ENCODE results near the gene DDIT4L. TPM values are rescaled to one million over a fixed set of nuclear protein-coding genes. Genes with fewer than 3 reads are reported as not detected.

DDIT4L gene, protein sequence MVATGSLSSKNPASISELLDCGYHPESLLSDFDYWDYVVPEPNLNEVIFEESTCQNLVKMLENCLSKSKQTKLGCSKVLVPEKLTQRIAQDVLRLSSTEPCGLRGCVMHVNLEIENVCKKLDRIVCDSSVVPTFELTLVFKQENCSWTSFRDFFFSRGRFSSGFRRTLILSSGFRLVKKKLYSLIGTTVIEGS
- total RNA-seq (0.12 TPM in 1 of 2 replicates, not detected in the other), polyA plus RNA-seq (0.13 TPM in 1 of 2 replicates, not detected in the other), polyA minus RNA-seq (not detected in 2 replicates)
- total RNA-seq (2013) = 0.75 TPM

DNA sequence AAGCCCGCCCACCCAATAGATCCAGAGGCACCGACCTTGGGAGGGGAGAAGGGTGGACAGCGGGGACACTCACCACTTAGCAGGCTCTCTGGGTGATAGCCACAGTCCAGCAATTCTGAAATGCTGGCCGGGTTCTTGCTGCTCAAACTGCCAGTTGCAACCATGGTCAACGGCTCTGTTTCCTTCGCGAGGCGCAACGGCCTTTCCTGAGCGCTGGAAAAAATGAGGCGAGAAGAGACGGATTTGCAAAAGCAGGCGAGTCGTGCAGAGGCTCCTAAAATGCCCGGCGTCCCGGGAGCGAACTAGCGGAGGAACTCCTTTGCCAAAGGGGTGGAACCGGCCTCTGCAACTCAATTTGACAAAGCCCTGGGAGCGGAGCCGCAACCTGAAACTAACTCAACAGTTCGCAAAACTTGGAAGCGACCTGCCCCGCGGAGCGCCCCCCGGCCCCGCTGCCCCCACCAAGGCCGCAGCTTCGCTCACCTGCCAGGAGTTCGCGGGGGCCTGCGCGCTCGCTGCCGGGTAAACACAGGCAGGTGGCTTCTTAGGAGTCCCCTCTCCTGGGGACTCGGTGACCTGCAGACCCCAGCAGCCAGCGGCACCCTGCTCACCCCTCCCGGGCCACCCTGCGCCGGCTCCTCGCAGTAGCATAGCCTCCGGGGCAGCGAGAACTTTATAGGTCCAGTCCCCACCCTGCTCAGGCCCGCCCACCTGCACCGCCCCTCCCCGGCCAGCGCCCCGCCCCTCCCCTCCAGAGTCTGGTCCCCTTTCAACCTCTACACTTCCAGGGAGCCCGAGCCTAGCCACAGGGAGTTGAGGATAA is at the start of gene DDIT4L:
TSS of gene DDIT4L (minus strand) at position 649 of the 823 bp plus-strand sequence. CDS start at position 164, 485 bp downstream.
- Mint-ChIP-seq H3K27ac (no peak within 1 kb of the TSS), H3K9me3 (ENCODE audit: insufficient read depth) (no peaks in the 10 kb centered on the region), H3K4me1 (peaks cover 14% of the 10 kb centered on the region), H3K27me3 (peaks cover 30% of the 10 kb centered on the region), H3K4me3 (peak within 1 kb of the TSS; percentile 84)
- peaks cover 0 to 34% (median 24%) of the 10 kb centered on the region in 4 experiments for H3K27me3 ChIP-seq (replicated peaks in 1 of 4; ENCODE audit: control extremely low read depth in 1 of 4, control insufficient read depth in 3 of 4, insufficient read depth in 4 of 4, low read length in 3 of 4)
- no peak within 1 kb of the TSS for H3K27ac ChIP-seq (ENCODE audit: low read length in 2 of 2)
- H3K9ac ChIP-seq (ENCODE audit: low read length) = peak within 1 kb of the TSS; percentile 62
- no peaks in the 10 kb centered on the region for H4K20me1 ChIP-seq (ENCODE audit: control insufficient read depth, insufficient read depth, low read length, poor library complexity, severe bottlenecking)
- H3K4me1 ChIP-seq (ENCODE audit: control insufficient read depth in 2 of 2, insufficient read depth in 2 of 2, low read length in 2 of 2) = peaks cover 15 to 17% of the 10 kb centered on the region in 2 donors
- peak within 1 kb of the TSS; percentile 57 for H2AFZ ChIP-seq (ENCODE audit: insufficient read depth, low read depth, low read length, poor library complexity, severe bottlenecking)
- H3K4me3 ChIP-seq (ENCODE audit: control extremely low read depth in 1 of 5, extremely low read depth in 1 of 5, insufficient read depth in 1 of 5, low read depth in 2 of 5, low read length in 4 of 5) = peak within 1 kb of the TSS; percentile 34 to 62 (median 53)
- WGBS (ENCODE audit: insufficient coverage) = 3% methylated on average over 43 of the region's 51 CpGs
- no peaks in the 10 kb centered on the region for H3K79me2 ChIP-seq (ENCODE audit: control insufficient read depth, insufficient read depth, low read length)
- peak; percentile 19 for DNase-seq
- no peaks in the 10 kb centered on the region for H3K36me3 ChIP-seq (replicated peaks in 1 of 2; ENCODE audit: control extremely low read depth in 1 of 2, control insufficient read depth in 1 of 2, extremely low read depth in 1 of 2, insufficient read depth in 2 of 2, low read length in 1 of 2)
- ATAC-seq (ENCODE audit: low read depth) = peak; percentile 87
- ChIA-PET CTCF (no interaction called here), POLR2A (no interaction called here)
- H3K4me2 ChIP-seq (replicated peaks; ENCODE audit: low read depth, low read length, poor library complexity, severe bottlenecking) = peak within 1 kb of the TSS; percentile 85
- intact Hi-C loops (cut with micrococcal nuclease) = loop anchor here (2.0 kb wide), 1 partner anchor 13 kb away; no protein-coding TSS in a partner anchor
- no peaks in the 10 kb centered on the region for H3K9me3 ChIP-seq (ENCODE audit: control extremely low read depth in 1 of 3, control insufficient read depth in 2 of 3, insufficient read depth in 1 of 3, low read length in 2 of 3)
- TF ChIP-seq, protein P1, sequence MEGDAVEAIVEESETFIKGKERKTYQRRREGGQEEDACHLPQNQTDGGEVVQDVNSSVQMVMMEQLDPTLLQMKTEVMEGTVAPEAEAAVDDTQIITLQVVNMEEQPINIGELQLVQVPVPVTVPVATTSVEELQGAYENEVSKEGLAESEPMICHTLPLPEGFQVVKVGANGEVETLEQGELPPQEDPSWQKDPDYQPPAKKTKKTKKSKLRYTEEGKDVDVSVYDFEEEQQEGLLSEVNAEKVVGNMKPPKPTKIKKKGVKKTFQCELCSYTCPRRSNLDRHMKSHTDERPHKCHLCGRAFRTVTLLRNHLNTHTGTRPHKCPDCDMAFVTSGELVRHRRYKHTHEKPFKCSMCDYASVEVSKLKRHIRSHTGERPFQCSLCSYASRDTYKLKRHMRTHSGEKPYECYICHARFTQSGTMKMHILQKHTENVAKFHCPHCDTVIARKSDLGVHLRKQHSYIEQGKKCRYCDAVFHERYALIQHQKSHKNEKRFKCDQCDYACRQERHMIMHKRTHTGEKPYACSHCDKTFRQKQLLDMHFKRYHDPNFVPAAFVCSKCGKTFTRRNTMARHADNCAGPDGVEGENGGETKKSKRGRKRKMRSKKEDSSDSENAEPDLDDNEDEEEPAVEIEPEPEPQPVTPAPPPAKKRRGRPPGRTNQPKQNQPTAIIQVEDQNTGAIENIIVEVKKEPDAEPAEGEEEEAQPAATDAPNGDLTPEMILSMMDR (IDR thresholded peaks at IDR 0.05) = no peak

DNA sequence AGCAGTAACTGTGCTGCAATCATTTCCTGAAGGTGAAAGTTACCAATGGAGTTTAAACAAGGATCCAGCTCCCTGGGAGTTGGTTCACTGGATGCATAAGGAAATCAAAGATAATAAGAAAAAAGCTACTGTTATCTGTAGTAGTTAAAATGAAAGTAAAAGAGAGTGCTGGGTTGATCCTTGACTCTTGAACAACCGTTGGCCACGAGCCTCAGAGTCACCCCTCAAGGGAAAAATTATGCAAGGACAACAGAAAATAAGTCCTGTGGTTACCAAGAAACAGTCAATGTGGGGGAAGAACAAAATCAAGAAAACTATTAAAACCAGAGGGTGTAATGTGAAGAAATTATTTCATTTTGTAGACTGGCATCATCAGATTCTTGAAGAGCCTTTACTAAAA is 49.7 kb upstream of the DDIT4L start:
- Mint-ChIP-seq H3K27me3 (peaks cover 5% of the 10 kb centered on the region), H3K4me1 (peaks cover 2% of the 10 kb centered on the region), H3K4me3 (no peak overlapping the region), H3K27ac (no peak overlapping the region), H3K9me3 (ENCODE audit: insufficient read depth) (no peaks in the 10 kb centered on the region)
- no peak for DNase-seq
- no peak overlapping the region for H3K4me3 ChIP-seq (ENCODE audit: control extremely low read depth in 1 of 5, extremely low read depth in 1 of 5, insufficient read depth in 1 of 5, low read depth in 2 of 5, low read length in 4 of 5)
- no peak overlapping the region for H3K9ac ChIP-seq (ENCODE audit: low read length)
- CTCF ChIA-PET = no interaction called here
- intact Hi-C loops (cut with micrococcal nuclease) = no loop called here
- ATAC-seq (ENCODE audit: low read depth) = no peak
- no peaks in the 10 kb centered on the region for H4K20me1 ChIP-seq (ENCODE audit: control insufficient read depth, insufficient read depth, low read length, poor library complexity, severe bottlenecking)
- no peak overlapping the region for H3K27ac ChIP-seq (ENCODE audit: low read length in 2 of 2)
- H3K36me3 ChIP-seq (replicated peaks in 1 of 2; ENCODE audit: control extremely low read depth in 1 of 2, control insufficient read depth in 1 of 2, extremely low read depth in 1 of 2, insufficient read depth in 2 of 2, low read length in 1 of 2) = no peaks in the 10 kb centered on the region
- H3K4me1 ChIP-seq (ENCODE audit: control insufficient read depth in 2 of 2, insufficient read depth in 2 of 2, low read length in 2 of 2) = no peaks in the 10 kb centered on the region
- no peak for TF ChIP-seq EZH2 (IDR thresholded peaks at IDR 0.05; ENCODE audit: borderline replicate concordance, insufficient read depth, low read depth, low read length, poor library complexity, severe bottlenecking)
- TF ChIP-seq, protein P1 (IDR thresholded peaks at IDR 0.05) = no peak
- no peaks in the 10 kb centered on the region for H3K27me3 ChIP-seq (replicated peaks in 1 of 4; ENCODE audit: control extremely low read depth in 1 of 4, control insufficient read depth in 3 of 4, insufficient read depth in 4 of 4, low read length in 3 of 4)
- no peak overlapping the region for H2AFZ ChIP-seq (ENCODE audit: insufficient read depth, low read depth, low read length, poor library complexity, severe bottlenecking)
- WGBS (ENCODE audit: insufficient coverage) = 0% methylated on average over 2 of the region's 2 CpGs
- no peak overlapping the region for H3K4me2 ChIP-seq (replicated peaks; ENCODE audit: low read depth, low read length, poor library complexity, severe bottlenecking)
- no peaks in the 10 kb centered on the region for H3K9me3 ChIP-seq (ENCODE audit: control extremely low read depth in 1 of 3, control insufficient read depth in 2 of 3, insufficient read depth in 1 of 3, low read length in 2 of 3)
- POLR2A ChIA-PET = no interaction called here
- no peaks in the 10 kb centered on the region for H3K79me2 ChIP-seq (ENCODE audit: control insufficient read depth, insufficient read depth, low read length)

Data from B cell (primary cell).